K562 (cell line): ENCODE measurements around the gene CC2D1A. TPM values are rescaled to one million over a fixed set of nuclear protein-coding genes. Genes with fewer than 3 reads are reported as not detected.

Experiments
- BCOR ChIP-seq: fragments of 450-650 bp; IDR thresholded peaks from 2 replicates; pipeline ENCODE4 v1.6.1; 2016
- CHD1 ChIP-seq: fragments of 200-600 bp; sonication (generic); IDR thresholded peaks from one replicate; pipeline ENCODE4 v1.6.1; 2012; ENCODE audit warnings: mild to moderate bottlenecking, moderate library complexity, low read length, inconsistent platforms
- COPS2 ChIP-seq: fragments of 450-650 bp; conservative IDR thresholded peaks from 2 replicates; pipeline ENCODE4 v1.6.1; 2016; ENCODE audit warnings: mild to moderate bottlenecking, moderate library complexity
- DACH1 ChIP-seq: fragments of 450-650 bp; IDR thresholded peaks from 2 replicates; pipeline ENCODE4 v1.6.1; 2018; ENCODE audit not compliant: partially characterized antibody
- ERF ChIP-seq: fragments of 450-650 bp; formaldehyde crosslinking; IDR thresholded peaks from 2 replicates; pipeline ENCODE4 v1.4.0; 2020; ENCODE audit warnings: mild to moderate bottlenecking, mixed read lengths
- ETS2 ChIP-seq: IDR thresholded peaks from 2 replicates; pipeline ENCODE4 v1.6.1; 2016; ENCODE audit warnings: borderline replicate concordance, missing genetic modification characterization, mild to moderate bottlenecking, moderate library complexity, missing compliant biosample characterization; ENCODE audit not compliant: poor library complexity, severe bottlenecking
- FUS ChIP-seq: fragments of 200-400 bp; formaldehyde crosslinking; optimal IDR thresholded peaks from 2 replicates; pipeline ENCODE3; 2017; ENCODE audit warnings: low read depth, low read length
- PHF8 ChIP-seq: fragments of 200-600 bp; sonication (generic); IDR thresholded peaks from 2 replicates; pipeline ENCODE4 v1.6.1; 2012; ENCODE audit warnings: mixed run types, mild to moderate bottlenecking, inconsistent platforms, low read length, moderate library complexity, borderline replicate concordance
- PHTF2 ChIP-seq: fragments of 250-450 bp; sonication (Bioruptor Pico); IDR thresholded peaks from 2 replicates; pipeline ENCODE4 v1.5.0; 2021; ENCODE audit warnings: mild to moderate bottlenecking
- PRMT5 ChIP-seq: sonication (generic); formaldehyde crosslinking; IDR thresholded peaks from 2 replicates; pipeline ENCODE4 v1.5.0; 2020; ENCODE audit warnings: missing genetic modification reagents
- SAP30 ChIP-seq: fragments of 200-600 bp; sonication (generic); IDR thresholded peaks from 2 replicates; pipeline ENCODE4 v1.6.1; 2012; ENCODE audit warnings: borderline replicate concordance, low read depth, mild to moderate bottlenecking, moderate library complexity, low read length, control low read depth, inconsistent platforms; ENCODE audit not compliant: insufficient read depth, poor library complexity, severe bottlenecking
- SMC3 ChIP-seq: conservative IDR thresholded peaks from 2 replicates; pipeline ENCODE4 v1.6.1; 2011; ENCODE audit warnings: low read depth, low read length, improper control_type of control experiment; ENCODE audit not compliant: insufficient read depth
- XRCC4 ChIP-seq: IDR thresholded peaks from one replicate; pipeline ENCODE4 v1.6.1; 2011; ENCODE audit not compliant: insufficient read depth, insufficient read length; ENCODE audit errors: extremely low read depth
- ZNF384 ChIP-seq: IDR thresholded peaks from 2 replicates; pipeline ENCODE4 v1.6.1; 2012; ENCODE audit warnings: low read depth, low read length, improper control_type of control experiment
- polyA plus RNA-seq, 8 experiments: library from polyadenylated mRNA; depleted of rRNA in 4 of 8; stranded (reverse) in 5 of 8; unstranded in 3 of 8; fragments of >200 nt; fragmentation: Nextera tagmentation in 2 of 8; fragmentation: Illumina TruSeq in 1 of 8; extraction: Ambion mirVana in 2 of 8; extraction: Trizol in 1 of 8; gene quantifications; 2 replicates each; pipeline versions ENCODE4 v1.2.1 to v1.2.3, GENCODE V29; 2011 to 2014; ENCODE audit warnings: inconsistent platforms in 1 of 8, missing spikeins in 1 of 8
- total RNA-seq, 7 experiments: library from RNA; depleted of rRNA in 6 of 7; stranded (reverse); fragments of >200 nt in 6 of 7; fragmentation: Illumina TruSeq in 2 of 7; extraction: Trizol in 2 of 7; gene quantifications; 2 replicates each; pipeline versions ENCODE4 v1.2.1 to v1.2.3, GENCODE V29; 2011 to 2021; ENCODE audit warnings: low replicate concordance in 1 of 7
- TF ChIP-seq, protein P1 (sequence below): sonication (generic); formaldehyde crosslinking; IDR thresholded peaks from 2 replicates; pipeline ENCODE4 v1.8.1; 2023; ENCODE audit warnings: mild to moderate bottlenecking, missing genetic modification reagents
- TF ChIP-seq, protein P2 (sequence below), 2 experiments: IDR thresholded peaks; 2 replicates each; pipeline ENCODE4 v1.6.1; 2012; ENCODE audit warnings: improper control_type of control experiment in 2 of 2, low read depth in 2 of 2, low read length in 2 of 2, borderline replicate concordance in 1 of 2
- TF ChIP-seq, protein P3 (sequence below): sonication (generic); formaldehyde crosslinking; IDR thresholded peaks from 2 replicates; pipeline ENCODE4 v1.8.1; 2022; ENCODE audit warnings: missing genetic modification reagents
- TF ChIP-seq, protein P4 (sequence below), 2 experiments: fragments of 450-650 bp; IDR thresholded peaks; 2 replicates each; pipeline ENCODE4 v1.6.1; 2018; ENCODE audit warnings: mild to moderate bottlenecking in 2 of 2, low read depth in 1 of 2; ENCODE audit not compliant: partially characterized antibody in 2 of 2

CC2D1A gene
- total and polyA plus RNA-seq, 9 of the 15 experiments (the other 6 are each of a cell fraction or from before 2014, with no cell fraction given), result 0.32 to 31.0 (median 12.9) TPM

DNA sequence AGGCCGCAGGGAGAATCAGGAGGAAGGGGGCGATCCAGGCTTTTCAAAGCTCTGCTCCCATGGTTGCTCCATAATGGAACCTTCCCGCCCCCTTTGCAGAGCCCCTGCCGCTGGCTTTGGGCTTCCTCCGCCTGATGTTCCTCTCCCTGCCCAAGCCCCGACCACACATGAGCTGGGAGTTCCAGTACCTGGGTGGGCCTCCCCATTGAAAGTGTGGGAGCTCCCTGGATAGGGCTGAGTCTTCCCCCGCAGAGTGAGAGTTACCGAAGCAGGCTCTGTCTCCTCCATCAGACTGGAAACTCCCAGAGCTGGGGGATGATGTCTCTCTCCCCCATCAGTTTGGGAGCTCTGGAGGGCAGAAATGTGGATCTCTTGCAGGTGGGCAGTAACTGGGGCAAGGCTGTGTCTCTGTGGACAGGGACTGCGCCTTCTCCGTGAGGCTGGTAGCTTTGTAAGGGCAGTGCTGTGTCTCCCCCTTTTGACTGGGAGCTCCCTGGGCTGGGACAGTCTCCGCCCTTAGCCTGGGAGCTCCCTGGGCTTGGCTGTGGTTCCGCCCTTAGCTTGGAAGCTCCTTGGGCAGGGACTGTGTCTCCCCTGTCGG is 47.0 kb downstream of the CC2D1A start (continued):
- TF ChIP-seq, protein P1, sequence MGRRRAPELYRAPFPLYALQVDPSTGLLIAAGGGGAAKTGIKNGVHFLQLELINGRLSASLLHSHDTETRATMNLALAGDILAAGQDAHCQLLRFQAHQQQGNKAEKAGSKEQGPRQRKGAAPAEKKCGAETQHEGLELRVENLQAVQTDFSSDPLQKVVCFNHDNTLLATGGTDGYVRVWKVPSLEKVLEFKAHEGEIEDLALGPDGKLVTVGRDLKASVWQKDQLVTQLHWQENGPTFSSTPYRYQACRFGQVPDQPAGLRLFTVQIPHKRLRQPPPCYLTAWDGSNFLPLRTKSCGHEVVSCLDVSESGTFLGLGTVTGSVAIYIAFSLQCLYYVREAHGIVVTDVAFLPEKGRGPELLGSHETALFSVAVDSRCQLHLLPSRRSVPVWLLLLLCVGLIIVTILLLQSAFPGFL (CRISPR knock-in tag), result no peak
- no peak for TF ChIP-seq DACH1
- TF ChIP-seq PHTF2 (CRISPR knock-in tag), result no peak
- no peak for TF ChIP-seq ERF (CRISPR knock-in tag)
- TF ChIP-seq PHF8, result no peak
- peak; percentile 38 for TF ChIP-seq SAP30
- TF ChIP-seq CHD1, result peak; percentile 59
- no peak for TF ChIP-seq ZNF384
- no peak for TF ChIP-seq ETS2
- TF ChIP-seq FUS, result no peak
- TF ChIP-seq, protein P2, sequence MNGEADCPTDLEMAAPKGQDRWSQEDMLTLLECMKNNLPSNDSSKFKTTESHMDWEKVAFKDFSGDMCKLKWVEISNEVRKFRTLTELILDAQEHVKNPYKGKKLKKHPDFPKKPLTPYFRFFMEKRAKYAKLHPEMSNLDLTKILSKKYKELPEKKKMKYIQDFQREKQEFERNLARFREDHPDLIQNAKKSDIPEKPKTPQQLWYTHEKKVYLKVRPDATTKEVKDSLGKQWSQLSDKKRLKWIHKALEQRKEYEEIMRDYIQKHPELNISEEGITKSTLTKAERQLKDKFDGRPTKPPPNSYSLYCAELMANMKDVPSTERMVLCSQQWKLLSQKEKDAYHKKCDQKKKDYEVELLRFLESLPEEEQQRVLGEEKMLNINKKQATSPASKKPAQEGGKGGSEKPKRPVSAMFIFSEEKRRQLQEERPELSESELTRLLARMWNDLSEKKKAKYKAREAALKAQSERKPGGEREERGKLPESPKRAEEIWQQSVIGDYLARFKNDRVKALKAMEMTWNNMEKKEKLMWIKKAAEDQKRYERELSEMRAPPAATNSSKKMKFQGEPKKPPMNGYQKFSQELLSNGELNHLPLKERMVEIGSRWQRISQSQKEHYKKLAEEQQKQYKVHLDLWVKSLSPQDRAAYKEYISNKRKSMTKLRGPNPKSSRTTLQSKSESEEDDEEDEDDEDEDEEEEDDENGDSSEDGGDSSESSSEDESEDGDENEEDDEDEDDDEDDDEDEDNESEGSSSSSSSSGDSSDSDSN (IDR thresholded peaks at IDR 0.05; ENCODE audit: borderline replicate concordance in 1 of 2, low read depth in 2 of 2, low read length in 2 of 2), result peak in 1 of 2 experiments; percentile 60; a peak in 1 of 4 replicates
- TF ChIP-seq PRMT5, result no peak
- no peak for TF ChIP-seq BCOR
- no peak for TF ChIP-seq COPS2
- TF ChIP-seq, protein P3, sequence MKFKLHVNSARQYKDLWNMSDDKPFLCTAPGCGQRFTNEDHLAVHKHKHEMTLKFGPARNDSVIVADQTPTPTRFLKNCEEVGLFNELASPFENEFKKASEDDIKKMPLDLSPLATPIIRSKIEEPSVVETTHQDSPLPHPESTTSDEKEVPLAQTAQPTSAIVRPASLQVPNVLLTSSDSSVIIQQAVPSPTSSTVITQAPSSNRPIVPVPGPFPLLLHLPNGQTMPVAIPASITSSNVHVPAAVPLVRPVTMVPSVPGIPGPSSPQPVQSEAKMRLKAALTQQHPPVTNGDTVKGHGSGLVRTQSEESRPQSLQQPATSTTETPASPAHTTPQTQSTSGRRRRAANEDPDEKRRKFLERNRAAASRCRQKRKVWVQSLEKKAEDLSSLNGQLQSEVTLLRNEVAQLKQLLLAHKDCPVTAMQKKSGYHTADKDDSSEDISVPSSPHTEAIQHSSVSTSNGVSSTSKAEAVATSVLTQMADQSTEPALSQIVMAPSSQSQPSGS (CRISPR knock-in tag), result no peak
- no peak for TF ChIP-seq XRCC4
- TF ChIP-seq SMC3, result no peak
- TF ChIP-seq, protein P4, sequence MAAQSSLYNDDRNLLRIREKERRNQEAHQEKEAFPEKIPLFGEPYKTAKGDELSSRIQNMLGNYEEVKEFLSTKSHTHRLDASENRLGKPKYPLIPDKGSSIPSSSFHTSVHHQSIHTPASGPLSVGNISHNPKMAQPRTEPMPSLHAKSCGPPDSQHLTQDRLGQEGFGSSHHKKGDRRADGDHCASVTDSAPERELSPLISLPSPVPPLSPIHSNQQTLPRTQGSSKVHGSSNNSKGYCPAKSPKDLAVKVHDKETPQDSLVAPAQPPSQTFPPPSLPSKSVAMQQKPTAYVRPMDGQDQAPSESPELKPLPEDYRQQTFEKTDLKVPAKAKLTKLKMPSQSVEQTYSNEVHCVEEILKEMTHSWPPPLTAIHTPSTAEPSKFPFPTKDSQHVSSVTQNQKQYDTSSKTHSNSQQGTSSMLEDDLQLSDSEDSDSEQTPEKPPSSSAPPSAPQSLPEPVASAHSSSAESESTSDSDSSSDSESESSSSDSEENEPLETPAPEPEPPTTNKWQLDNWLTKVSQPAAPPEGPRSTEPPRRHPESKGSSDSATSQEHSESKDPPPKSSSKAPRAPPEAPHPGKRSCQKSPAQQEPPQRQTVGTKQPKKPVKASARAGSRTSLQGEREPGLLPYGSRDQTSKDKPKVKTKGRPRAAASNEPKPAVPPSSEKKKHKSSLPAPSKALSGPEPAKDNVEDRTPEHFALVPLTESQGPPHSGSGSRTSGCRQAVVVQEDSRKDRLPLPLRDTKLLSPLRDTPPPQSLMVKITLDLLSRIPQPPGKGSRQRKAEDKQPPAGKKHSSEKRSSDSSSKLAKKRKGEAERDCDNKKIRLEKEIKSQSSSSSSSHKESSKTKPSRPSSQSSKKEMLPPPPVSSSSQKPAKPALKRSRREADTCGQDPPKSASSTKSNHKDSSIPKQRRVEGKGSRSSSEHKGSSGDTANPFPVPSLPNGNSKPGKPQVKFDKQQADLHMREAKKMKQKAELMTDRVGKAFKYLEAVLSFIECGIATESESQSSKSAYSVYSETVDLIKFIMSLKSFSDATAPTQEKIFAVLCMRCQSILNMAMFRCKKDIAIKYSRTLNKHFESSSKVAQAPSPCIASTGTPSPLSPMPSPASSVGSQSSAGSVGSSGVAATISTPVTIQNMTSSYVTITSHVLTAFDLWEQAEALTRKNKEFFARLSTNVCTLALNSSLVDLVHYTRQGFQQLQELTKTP (IDR thresholded peaks at IDR 0.05; ENCODE audit: low read depth in 1 of 2, partially characterized antibody in 2 of 2), result no peak
